Skeletal muscle tissue (tissue), 4 donors: ENCODE data around the gene MAML3. TPM values are rescaled to one million over a fixed set of nuclear protein-coding genes. Genes with fewer than 3 reads are reported as not detected.

Source experiments
- H3K27ac ChIP-seq: one replicate; pipeline ENCODE4 v1.7.0; 2013; ENCODE audit warnings: mild to moderate bottlenecking, low read depth, low read length, inconsistent platforms
- H3K27me3 ChIP-seq, 3 donors: one replicate each; pipeline ENCODE4 v1.7.0; 2013; ENCODE audit warnings: low read length in 3 of 3; ENCODE audit not compliant: control insufficient read depth in 3 of 3, insufficient read depth in 3 of 3
- H3K36me3 ChIP-seq, 3 donors: one replicate each; pipeline ENCODE4 v1.7.0; 2013; ENCODE audit warnings: low read length in 3 of 3; ENCODE audit not compliant: control insufficient read depth in 3 of 3, insufficient read depth in 3 of 3
- H3K4me1 ChIP-seq, 3 donors: one replicate each; pipeline ENCODE4 v1.7.0; 2013; ENCODE audit warnings: low read length in 3 of 3, mild to moderate bottlenecking in 3 of 3; ENCODE audit not compliant: control insufficient read depth in 3 of 3, insufficient read depth in 3 of 3
- H3K4me3 ChIP-seq, 3 donors: one replicate each; pipeline ENCODE4 v1.7.0; 2013; ENCODE audit warnings: low read length in 3 of 3
- H3K9ac ChIP-seq, 3 donors: one replicate each; pipeline ENCODE4 v1.7.0; 2013; ENCODE audit warnings: low read length in 3 of 3, mild to moderate bottlenecking in 3 of 3, moderate library complexity in 2 of 3, low read depth in 1 of 3
- H3K9me3 ChIP-seq, 3 donors: one replicate each; pipeline ENCODE4 v1.7.0; 2013; ENCODE audit warnings: low read length in 3 of 3; ENCODE audit not compliant: control insufficient read depth in 3 of 3
- total RNA-seq: library from RNA; depleted of rRNA; stranded (reverse); fragments of >200 nt; gene quantifications from one replicate; pipeline ENCODE4 v1.2.3, GENCODE V29; 2014
- donor health status: Osteomylitis.

MAML3 gene
- total RNA-seq, 1 donor from 2014 or later = 3.1 TPM

GRCh38 chr4:140069066-140069465, 84.9 kb downstream of the MAML3 start:
- H3K27me3 ChIP-seq = no peaks in the 10 kb centered on the region
- H3K4me3 ChIP-seq = no peak overlapping the region

GRCh38 chr4:140068271-140068670, 85.7 kb downstream of the MAML3 start:
- Histone ChIP-seq H3K4me1 (peaks cover 0 to 9% (median 0%) of the 10 kb centered on the region in 3 donors), H3K4me3 (no peak overlapping the region), H3K27me3 (no peaks in the 10 kb centered on the region), H3K36me3 (no peaks in the 10 kb centered on the region), H3K9me3 (no peaks in the 10 kb centered on the region), H3K9ac (no peak overlapping the region), H3K27ac (no peak overlapping the region)

More at GRCh38 chr4:140069066-140069465, 84.9 kb downstream of the MAML3 start:
- no peaks in the 10 kb centered on the region for H3K9me3 ChIP-seq
- H3K9ac ChIP-seq = no peak overlapping the region
- peaks cover 0 to 9% (median 0%) of the 10 kb centered on the region in 3 donors for H3K4me1 ChIP-seq
- H3K36me3 ChIP-seq = no peaks in the 10 kb centered on the region
- no peak overlapping the region for H3K27ac ChIP-seq

GRCh38 chr4:140066031-140066930, 87.7 kb downstream of the MAML3 start:
- Histone ChIP-seq H3K36me3 (no peaks in the 10 kb centered on the region), H3K9ac (no peak overlapping the region), H3K4me3 (no peak overlapping the region), H3K27ac (no peak overlapping the region), H3K27me3 (no peaks in the 10 kb centered on the region), H3K9me3 (no peaks in the 10 kb centered on the region), H3K4me1 (peaks cover 0 to 9% (median 0%) of the 10 kb centered on the region in 3 donors)

GRCh38 chr4:140065393-140065792, 88.6 kb downstream of the MAML3 start:
- H3K27me3 ChIP-seq = no peaks in the 10 kb centered on the region
- H3K36me3 ChIP-seq = no peaks in the 10 kb centered on the region
- H3K9ac ChIP-seq = no peak overlapping the region
- H3K9me3 ChIP-seq = no peaks in the 10 kb centered on the region
- H3K4me3 ChIP-seq = no peak overlapping the region
- no peak overlapping the region for H3K27ac ChIP-seq
- H3K4me1 ChIP-seq = peaks cover 0 to under 1% (median 0%) of the 10 kb centered on the region in 3 donors

- Histone ChIP-seq H3K27ac (no peak overlapping the region), H3K9me3 (no peaks in the 10 kb centered on the region), H3K4me3 (no peak overlapping the region), H3K36me3 (no peaks in the 10 kb centered on the region), H3K27me3 (no peaks in the 10 kb centered on the region), H3K9ac (no peak overlapping the region), H3K4me1 (peaks cover 0 to 3% (median 3%) of the 10 kb centered on the region in 3 donors)
These were observed 92.2 kb downstream of the MAML3 start for GRCh38 chr4:140061659-140062289.

- Histone ChIP-seq H3K27me3 (no peaks in the 10 kb centered on the region), H3K36me3 (no peaks in the 10 kb centered on the region), H3K4me1 (peaks cover 0 to 3% (median 3%) of the 10 kb centered on the region in 3 donors), H3K9ac (no peak overlapping the region), H3K27ac (no peak overlapping the region), H3K9me3 (no peaks in the 10 kb centered on the region), H3K4me3 (no peak overlapping the region)
These were observed 92.8 kb downstream of the MAML3 start for GRCh38 chr4:140061194-140061593.

GRCh38 chr4:140059159-140059558, 94.8 kb downstream of the MAML3 start:
- Histone ChIP-seq H3K27me3 (no peaks in the 10 kb centered on the region), H3K9me3 (no peaks in the 10 kb centered on the region), H3K9ac (peak overlapping the region in 1 of 3 donors; percentile 12), H3K36me3 (no peaks in the 10 kb centered on the region), H3K27ac (no peak overlapping the region), H3K4me3 (no peak overlapping the region), H3K4me1 (peaks cover 0 to 3% (median 3%) of the 10 kb centered on the region in 3 donors)

- Histone ChIP-seq H3K4me1 (peaks cover 0 to 3% (median 3%) of the 10 kb centered on the region in 3 donors), H3K4me3 (no peak overlapping the region), H3K27me3 (no peaks in the 10 kb centered on the region), H3K9me3 (no peaks in the 10 kb centered on the region), H3K27ac (no peak overlapping the region), H3K36me3 (no peaks in the 10 kb centered on the region), H3K9ac (no peak overlapping the region)
These were observed 96.3 kb downstream of the MAML3 start for GRCh38 chr4:140057701-140058100.

GRCh38 chr4:140056015-140056414, 98.0 kb downstream of the MAML3 start:
- Histone ChIP-seq H3K9me3 (no peaks in the 10 kb centered on the region), H3K9ac (no peak overlapping the region), H3K36me3 (no peaks in the 10 kb centered on the region), H3K27me3 (no peaks in the 10 kb centered on the region), H3K4me3 (no peak overlapping the region), H3K27ac (no peak overlapping the region), H3K4me1 (peaks cover 0 to 3% (median 3%) of the 10 kb centered on the region in 3 donors)

- Histone ChIP-seq H3K27ac (no peak overlapping the region), H3K27me3 (no peaks in the 10 kb centered on the region), H3K4me3 (no peak overlapping the region), H3K36me3 (no peaks in the 10 kb centered on the region), H3K9ac (no peak overlapping the region), H3K4me1 (peaks cover 3% of the 10 kb centered on the region in 3 donors), H3K9me3 (no peaks in the 10 kb centered on the region)
These were observed 99.1 kb downstream of the MAML3 start for GRCh38 chr4:140054861-140055260.
